HCT116 (cell line): Measurements from ENCODE around the gene SF3B6.

Experiments
- EGR1 ChIP-seq: IDR thresholded peaks from 2 replicates; pipeline ENCODE4 v1.6.1; 2012; ENCODE audit warnings: low read depth
- EZH2 ChIP-seq: fragments of 200-600 bp; sonication (generic); IDR thresholded peaks from 2 replicates; pipeline ENCODE4 v1.6.1; 2017; ENCODE audit warnings: antibody characterized with exemption, mixed run types
- POLR2A ChIP-seq: IDR thresholded peaks from 2 replicates; pipeline ENCODE4 v1.7.0; 2011; ENCODE audit warnings: borderline replicate concordance; ENCODE audit not compliant: insufficient read depth, insufficient read length; ENCODE audit errors: extremely low read depth
- POLR2AphosphoS5 ChIP-seq: IDR thresholded peaks from 2 replicates; pipeline ENCODE4 v1.6.1; 2011; ENCODE audit warnings: mild to moderate bottlenecking, low read depth, low read length, moderate library complexity
- SP1 ChIP-seq: IDR thresholded peaks from 2 replicates; pipeline ENCODE4 v1.6.1; 2012; ENCODE audit warnings: low read depth
- ZNF274 ChIP-seq: fragments of 200-500 bp; sonication (Bioruptor generic); IDR thresholded peaks from 2 replicates; pipeline ENCODE4 v1.6.1; 2014; ENCODE audit warnings: mild to moderate bottlenecking, low read depth, low read length, inconsistent platforms
- TF ChIP-seq, protein P1 (sequence below), 3 experiments: fragments of 200-600 bp in 1 of 3; sonication (generic) in 1 of 3; IDR thresholded peaks in 2 of 3; conservative IDR thresholded peaks in 1 of 3; 2 replicates each; pipeline ENCODE4 v1.5.1; 2012 to 2017; ENCODE audit warnings: low read depth in 2 of 3, low read length in 2 of 3, antibody characterized with exemption in 1 of 3, borderline replicate concordance in 1 of 3, control low read depth in 1 of 3, mild to moderate bottlenecking in 1 of 3, mixed read lengths in 1 of 3, mixed run types in 1 of 3, moderate library complexity in 1 of 3; ENCODE audit not compliant: insufficient read depth in 1 of 3
- TF ChIP-seq, protein P2 (sequence below): IDR thresholded peaks from 2 replicates; pipeline ENCODE4 v1.6.1; 2012
- TF ChIP-seq, protein P3 (sequence below): IDR thresholded peaks from 2 replicates; pipeline ENCODE4 v1.6.1; 2012
- TF ChIP-seq, protein P4 (sequence below): IDR thresholded peaks from 2 replicates; pipeline ENCODE4 v1.6.1; 2012; ENCODE audit warnings: low read depth

DNA sequence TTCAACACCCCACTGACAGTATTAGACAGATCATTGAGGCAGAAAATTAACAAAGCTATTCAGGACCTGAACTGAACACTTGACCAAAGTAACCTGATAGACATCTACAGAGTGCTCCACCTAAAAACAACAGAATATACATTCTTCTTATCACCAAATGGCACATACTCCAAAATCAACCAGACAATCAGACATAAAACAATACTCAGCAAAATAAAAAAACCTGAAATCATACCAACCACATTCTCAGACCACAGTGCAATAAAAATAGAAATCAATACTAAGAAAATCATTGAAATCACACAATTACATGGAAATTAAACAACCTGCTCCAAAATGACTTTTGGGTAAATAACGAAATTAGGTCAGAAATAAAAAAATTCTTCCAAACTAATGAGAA is 31.2 kb upstream of the SF3B6 start:
- TF ChIP-seq, protein P1, sequence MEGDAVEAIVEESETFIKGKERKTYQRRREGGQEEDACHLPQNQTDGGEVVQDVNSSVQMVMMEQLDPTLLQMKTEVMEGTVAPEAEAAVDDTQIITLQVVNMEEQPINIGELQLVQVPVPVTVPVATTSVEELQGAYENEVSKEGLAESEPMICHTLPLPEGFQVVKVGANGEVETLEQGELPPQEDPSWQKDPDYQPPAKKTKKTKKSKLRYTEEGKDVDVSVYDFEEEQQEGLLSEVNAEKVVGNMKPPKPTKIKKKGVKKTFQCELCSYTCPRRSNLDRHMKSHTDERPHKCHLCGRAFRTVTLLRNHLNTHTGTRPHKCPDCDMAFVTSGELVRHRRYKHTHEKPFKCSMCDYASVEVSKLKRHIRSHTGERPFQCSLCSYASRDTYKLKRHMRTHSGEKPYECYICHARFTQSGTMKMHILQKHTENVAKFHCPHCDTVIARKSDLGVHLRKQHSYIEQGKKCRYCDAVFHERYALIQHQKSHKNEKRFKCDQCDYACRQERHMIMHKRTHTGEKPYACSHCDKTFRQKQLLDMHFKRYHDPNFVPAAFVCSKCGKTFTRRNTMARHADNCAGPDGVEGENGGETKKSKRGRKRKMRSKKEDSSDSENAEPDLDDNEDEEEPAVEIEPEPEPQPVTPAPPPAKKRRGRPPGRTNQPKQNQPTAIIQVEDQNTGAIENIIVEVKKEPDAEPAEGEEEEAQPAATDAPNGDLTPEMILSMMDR (IDR thresholded peaks at IDR 0.05 in 2 of 3, conservative IDR thresholded peaks at IDR 0.05 in 1 of 3; ENCODE audit: borderline replicate concordance in 1 of 3, insufficient read depth in 1 of 3, low read depth in 2 of 3, low read length in 2 of 3), result no peak
- TF ChIP-seq, protein P2, sequence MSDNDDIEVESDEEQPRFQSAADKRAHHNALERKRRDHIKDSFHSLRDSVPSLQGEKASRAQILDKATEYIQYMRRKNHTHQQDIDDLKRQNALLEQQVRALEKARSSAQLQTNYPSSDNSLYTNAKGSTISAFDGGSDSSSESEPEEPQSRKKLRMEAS, result no peak
- TF ChIP-seq SP1 (no peak), POLR2A (no peak), ZNF274 (no peak), EGR1 (no peak), EZH2 (no peak), POLR2AphosphoS5 (no peak)
- TF ChIP-seq, protein P3, sequence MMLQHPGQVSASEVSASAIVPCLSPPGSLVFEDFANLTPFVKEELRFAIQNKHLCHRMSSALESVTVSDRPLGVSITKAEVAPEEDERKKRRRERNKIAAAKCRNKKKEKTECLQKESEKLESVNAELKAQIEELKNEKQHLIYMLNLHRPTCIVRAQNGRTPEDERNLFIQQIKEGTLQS, result no peak
- TF ChIP-seq, protein P4, sequence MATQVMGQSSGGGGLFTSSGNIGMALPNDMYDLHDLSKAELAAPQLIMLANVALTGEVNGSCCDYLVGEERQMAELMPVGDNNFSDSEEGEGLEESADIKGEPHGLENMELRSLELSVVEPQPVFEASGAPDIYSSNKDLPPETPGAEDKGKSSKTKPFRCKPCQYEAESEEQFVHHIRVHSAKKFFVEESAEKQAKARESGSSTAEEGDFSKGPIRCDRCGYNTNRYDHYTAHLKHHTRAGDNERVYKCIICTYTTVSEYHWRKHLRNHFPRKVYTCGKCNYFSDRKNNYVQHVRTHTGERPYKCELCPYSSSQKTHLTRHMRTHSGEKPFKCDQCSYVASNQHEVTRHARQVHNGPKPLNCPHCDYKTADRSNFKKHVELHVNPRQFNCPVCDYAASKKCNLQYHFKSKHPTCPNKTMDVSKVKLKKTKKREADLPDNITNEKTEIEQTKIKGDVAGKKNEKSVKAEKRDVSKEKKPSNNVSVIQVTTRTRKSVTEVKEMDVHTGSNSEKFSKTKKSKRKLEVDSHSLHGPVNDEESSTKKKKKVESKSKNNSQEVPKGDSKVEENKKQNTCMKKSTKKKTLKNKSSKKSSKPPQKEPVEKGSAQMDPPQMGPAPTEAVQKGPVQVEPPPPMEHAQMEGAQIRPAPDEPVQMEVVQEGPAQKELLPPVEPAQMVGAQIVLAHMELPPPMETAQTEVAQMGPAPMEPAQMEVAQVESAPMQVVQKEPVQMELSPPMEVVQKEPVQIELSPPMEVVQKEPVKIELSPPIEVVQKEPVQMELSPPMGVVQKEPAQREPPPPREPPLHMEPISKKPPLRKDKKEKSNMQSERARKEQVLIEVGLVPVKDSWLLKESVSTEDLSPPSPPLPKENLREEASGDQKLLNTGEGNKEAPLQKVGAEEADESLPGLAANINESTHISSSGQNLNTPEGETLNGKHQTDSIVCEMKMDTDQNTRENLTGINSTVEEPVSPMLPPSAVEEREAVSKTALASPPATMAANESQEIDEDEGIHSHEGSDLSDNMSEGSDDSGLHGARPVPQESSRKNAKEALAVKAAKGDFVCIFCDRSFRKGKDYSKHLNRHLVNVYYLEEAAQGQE, result no peak
